Muscle layer of colon (tissue), 2 donors: ENCODE results near the gene IVNS1ABP.
"Not testable (repeated sequence)": the region's sequence is repeated elsewhere in the genome, so short reads cannot be mapped to it uniquely, and the experiment has no call there.

Source experiments
- H3K27ac ChIP-seq: one replicate; pipeline ENCODE4 v1.7.0; 2013; ENCODE audit warnings: low read depth, mild to moderate bottlenecking, low read length, moderate library complexity
- H3K27me3 ChIP-seq, 2 donors: one replicate each; pipeline ENCODE4 v1.7.0; 2013; ENCODE audit warnings: low read length in 2 of 2, mild to moderate bottlenecking in 2 of 2; ENCODE audit not compliant: insufficient read depth in 2 of 2, control insufficient read depth in 1 of 2
- H3K36me3 ChIP-seq: one replicate; pipeline ENCODE4 v1.7.0; 2013; ENCODE audit warnings: mild to moderate bottlenecking, low read length; ENCODE audit not compliant: insufficient read depth
- H3K4me1 ChIP-seq: one replicate; pipeline ENCODE4 v1.7.0; 2013; ENCODE audit warnings: mild to moderate bottlenecking, low read length; ENCODE audit not compliant: insufficient read depth
- H3K4me3 ChIP-seq, 2 donors: one replicate each; pipeline ENCODE4 v1.7.0; 2013; ENCODE audit warnings: low read length in 2 of 2, low read depth in 1 of 2, mild to moderate bottlenecking in 1 of 2, moderate library complexity in 1 of 2
- H3K9ac ChIP-seq: one replicate; pipeline ENCODE4 v1.7.0; 2013; ENCODE audit warnings: low read length
- H3K9me3 ChIP-seq: one replicate; pipeline ENCODE4 v1.7.0; 2013; ENCODE audit warnings: mild to moderate bottlenecking, low read length
- donor health status: abdominal sarcoma.
- donor health status: Adenocarcinoma of cecum.

IVNS1ABP gene

DNA sequence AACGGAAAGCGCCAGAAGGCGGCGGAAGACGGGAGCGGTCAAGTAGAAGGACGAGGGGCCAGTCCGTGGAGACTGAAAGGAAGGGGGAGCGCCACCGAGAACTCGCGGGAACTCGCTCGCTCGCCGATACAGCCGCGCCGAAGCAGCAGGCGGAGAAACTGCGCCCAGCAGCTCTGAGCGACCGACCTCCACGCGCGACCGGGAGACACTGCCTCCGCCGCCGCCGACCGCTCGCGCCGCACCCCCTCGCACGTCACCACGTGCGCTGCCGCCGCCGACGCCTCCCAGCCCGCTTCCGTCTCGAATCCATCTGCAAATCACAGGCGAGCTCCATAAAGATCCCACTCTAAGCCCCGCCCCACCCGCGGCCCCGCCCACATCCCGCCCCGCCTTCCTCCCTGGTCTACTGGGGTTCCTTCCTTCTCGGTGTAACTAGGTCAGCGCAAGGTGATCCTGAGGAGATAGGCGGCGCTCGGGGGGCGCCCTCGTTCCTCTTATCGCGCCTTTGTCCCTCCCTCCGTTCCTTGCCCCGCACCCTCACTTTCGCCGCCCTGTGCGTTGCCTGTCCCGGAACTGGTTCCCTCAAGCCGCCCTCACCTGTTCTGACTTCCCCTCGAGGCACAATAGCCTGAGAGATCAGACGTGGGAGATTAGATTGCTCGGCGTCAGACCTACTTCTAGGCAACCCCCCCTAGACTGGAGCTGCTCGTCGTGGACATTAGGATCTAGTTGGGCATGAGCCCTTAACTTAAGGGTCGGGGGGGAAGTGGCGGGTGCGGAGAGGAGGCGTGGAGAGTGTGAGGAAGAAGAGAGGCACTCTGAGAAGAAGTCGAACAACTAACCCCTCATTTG, at the start of gene IVNS1ABP:
Gene IVNS1ABP, minus strand, starts transcription at position 210 of the 852 bp plus-strand sequence. CDS start 7,750 bp downstream, outside the sequence.
- H3K4me1 ChIP-seq = peaks cover 37% of the 10 kb centered on the region
- H3K9ac ChIP-seq = peak within 1 kb of the TSS; percentile 83

DNA sequence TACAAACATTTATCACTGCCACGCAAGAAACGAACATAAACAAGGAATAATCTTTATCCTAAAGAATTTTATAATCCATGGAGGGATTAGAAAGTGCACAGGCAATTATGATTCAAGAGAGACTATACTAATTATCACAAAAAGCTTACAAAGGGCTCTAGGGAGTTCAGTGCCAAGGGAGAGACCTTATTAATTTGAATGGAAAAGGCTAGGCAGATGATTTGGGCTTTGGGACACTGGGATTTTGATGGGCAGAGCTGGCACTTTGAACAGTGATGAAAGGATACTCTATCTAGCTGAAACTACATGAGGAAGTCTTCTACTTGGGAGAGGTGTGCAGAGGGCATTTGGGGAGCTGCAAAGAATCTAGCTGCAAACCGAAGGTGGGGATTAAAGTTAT, 48.9 kb upstream of the IVNS1ABP start:
- H3K27me3 ChIP-seq = no peaks in the 10 kb centered on the region
- H3K9me3 ChIP-seq = no peaks in the 10 kb centered on the region
- no peak overlapping the region for H3K27ac ChIP-seq
- H3K9ac ChIP-seq = no peak overlapping the region
- no peak overlapping the region for H3K4me3 ChIP-seq
- no peaks in the 10 kb centered on the region for H3K4me1 ChIP-seq
- H3K36me3 ChIP-seq = no peaks in the 10 kb centered on the region

More for the DNA sequence above, at the start of gene IVNS1ABP:
- peak within 1 kb of the TSS; percentile 78 to 98 for H3K4me3 ChIP-seq
- no peaks in the 10 kb centered on the region for H3K27me3 ChIP-seq
- H3K9me3 ChIP-seq = no peaks in the 10 kb centered on the region
- no peaks in the 10 kb centered on the region for H3K36me3 ChIP-seq
- H3K27ac ChIP-seq = peak within 1 kb of the TSS; percentile 83

DNA sequence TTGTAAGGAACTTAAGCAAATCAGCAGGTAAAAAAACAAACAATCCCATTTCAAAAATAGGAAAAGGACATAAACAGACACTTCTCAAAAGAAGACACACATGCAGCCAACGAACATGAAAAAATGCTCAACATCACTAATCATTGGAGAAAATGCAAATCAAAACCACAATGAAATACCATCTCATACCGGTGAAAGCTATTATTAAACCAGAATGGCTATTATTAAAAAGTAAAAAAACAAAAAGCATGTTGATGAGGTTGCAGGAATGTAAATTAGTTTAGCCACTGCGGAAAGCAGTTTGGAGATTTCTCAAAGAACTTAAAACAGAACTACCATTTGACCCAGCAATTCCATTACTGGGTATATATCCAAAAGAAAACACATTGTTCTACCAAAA, 47.5 kb upstream of the IVNS1ABP start:
- not testable (repeated sequence) for H3K27me3 ChIP-seq, H3K4me3 ChIP-seq, H3K27ac ChIP-seq, H3K4me1 ChIP-seq, H3K36me3 ChIP-seq, H3K9me3 ChIP-seq, H3K9ac ChIP-seq

DNA sequence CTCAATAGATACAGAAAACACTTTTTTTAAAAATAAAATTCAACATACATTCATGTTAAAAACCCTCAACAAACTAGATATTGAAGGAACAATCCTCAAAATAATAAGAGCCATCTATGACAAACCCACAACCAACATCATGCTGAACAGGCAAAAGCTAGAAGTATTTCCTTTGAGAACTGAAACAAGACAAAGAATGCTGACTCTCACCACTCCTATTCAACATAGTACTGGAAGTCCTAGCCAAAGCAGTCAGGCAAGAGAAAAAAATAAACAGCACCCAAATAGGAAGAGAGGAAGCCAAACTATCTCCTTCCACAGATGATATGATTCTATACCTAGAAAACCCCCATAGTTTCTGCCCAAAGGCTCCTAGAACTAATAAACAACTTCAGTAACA, 46.2 kb upstream of the IVNS1ABP start:
- no peaks in the 10 kb centered on the region for H3K27me3 ChIP-seq
- no peak overlapping the region for H3K9ac ChIP-seq
- H3K4me1 ChIP-seq = no peaks in the 10 kb centered on the region
- H3K36me3 ChIP-seq = no peaks in the 10 kb centered on the region
- H3K27ac ChIP-seq = no peak overlapping the region
- H3K4me3 ChIP-seq = no peak overlapping the region
- no peaks in the 10 kb centered on the region for H3K9me3 ChIP-seq

DNA sequence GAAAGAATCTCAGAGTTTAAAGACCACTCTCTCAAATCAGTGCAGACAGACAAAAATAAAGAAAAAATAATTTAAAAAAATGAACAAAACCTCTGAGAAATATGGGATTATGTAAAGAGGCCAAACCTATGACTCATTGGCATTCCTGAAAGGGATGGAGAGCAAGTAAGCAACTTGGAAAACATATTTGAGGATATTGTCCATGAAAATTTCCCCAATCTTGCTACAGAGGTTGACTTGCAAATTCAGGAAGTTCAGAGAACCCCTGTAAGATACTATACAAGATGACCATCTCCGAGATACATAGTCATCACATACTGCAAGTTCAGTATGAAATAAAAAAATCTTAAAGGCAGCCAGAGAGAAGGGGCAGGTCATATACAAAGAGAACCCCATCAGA, 43.7 kb upstream of the IVNS1ABP start:
- H3K36me3 ChIP-seq = no peaks in the 10 kb centered on the region
- no peaks in the 10 kb centered on the region for H3K4me1 ChIP-seq
- H3K9ac ChIP-seq = no peak overlapping the region
- no peaks in the 10 kb centered on the region for H3K27me3 ChIP-seq
- H3K4me3 ChIP-seq = no peak overlapping the region
- H3K9me3 ChIP-seq = no peaks in the 10 kb centered on the region
- H3K27ac ChIP-seq = no peak overlapping the region

DNA sequence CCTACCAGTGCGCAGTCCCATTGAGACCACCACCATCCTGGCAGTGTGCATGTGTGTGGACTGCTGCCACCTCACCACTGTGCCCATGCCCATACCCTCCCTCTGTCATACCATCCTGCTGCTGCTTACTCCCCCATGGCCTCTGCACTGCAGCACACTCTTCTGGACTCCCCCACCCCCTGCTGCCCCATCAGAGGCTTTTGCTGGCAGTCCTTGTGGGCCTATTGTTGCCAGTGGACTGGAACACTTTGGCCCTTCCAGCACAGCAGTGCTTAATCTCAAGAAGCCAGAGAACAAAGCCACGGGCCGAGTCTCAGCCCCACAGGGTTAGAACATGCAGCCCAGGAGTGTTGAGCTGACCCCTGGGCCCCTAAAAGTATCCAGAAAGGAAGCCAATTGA, 41.9 kb upstream of the IVNS1ABP start:
- Histone ChIP-seq H3K27ac (no peak overlapping the region), H3K9ac (no peak overlapping the region), H3K9me3 (no peaks in the 10 kb centered on the region), H3K4me3 (no peak overlapping the region), H3K4me1 (no peaks in the 10 kb centered on the region), H3K36me3 (no peaks in the 10 kb centered on the region), H3K27me3 (no peaks in the 10 kb centered on the region)

DNA sequence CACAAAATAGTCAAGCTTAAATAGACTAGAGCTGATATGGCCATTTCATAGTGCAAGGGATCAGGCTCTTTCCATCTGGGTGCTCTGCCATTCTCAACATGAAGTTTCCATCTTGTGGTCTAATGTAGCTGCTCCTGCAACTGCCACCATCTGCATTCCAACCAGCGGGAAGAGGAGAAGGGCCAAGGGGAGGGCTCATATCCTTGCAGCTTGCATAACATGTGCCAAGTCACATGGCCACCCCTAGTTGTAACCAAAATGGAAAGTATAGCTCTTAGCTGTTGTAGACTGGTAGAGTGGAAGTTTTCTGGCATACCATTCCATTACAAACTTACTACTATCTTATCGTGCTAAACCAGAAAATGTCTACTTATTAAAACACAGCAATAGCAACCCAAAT, 38.9 kb upstream of the IVNS1ABP start:
- Histone ChIP-seq H3K27me3 (no peaks in the 10 kb centered on the region), H3K36me3 (no peaks in the 10 kb centered on the region), H3K4me1 (no peaks in the 10 kb centered on the region), H3K27ac (no peak overlapping the region), H3K9ac (no peak overlapping the region), H3K4me3 (no peak overlapping the region), H3K9me3 (no peaks in the 10 kb centered on the region)

DNA sequence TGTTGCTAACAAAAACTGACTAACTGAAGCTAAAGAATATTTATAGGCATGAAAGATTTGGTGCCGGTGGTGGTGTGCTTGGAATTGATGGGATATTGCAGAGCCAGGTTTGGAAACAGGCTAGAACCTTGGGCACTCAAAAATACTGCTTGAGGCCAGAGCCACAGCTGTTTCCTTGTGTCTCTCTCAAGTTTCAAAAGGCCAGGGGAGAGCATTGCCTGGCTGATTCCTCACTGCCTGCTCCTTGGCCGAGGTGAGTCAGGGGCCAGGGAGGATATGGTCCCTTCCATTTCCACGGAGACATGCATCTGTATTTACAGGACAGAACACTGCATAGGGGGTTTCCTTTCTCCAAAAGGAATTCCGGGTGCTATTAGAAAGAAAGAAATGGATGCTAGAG, 36.1 kb upstream of the IVNS1ABP start:
- Histone ChIP-seq H3K4me1 (no peaks in the 10 kb centered on the region), H3K4me3 (no peak overlapping the region), H3K27me3 (no peaks in the 10 kb centered on the region), H3K27ac (no peak overlapping the region), H3K9me3 (no peaks in the 10 kb centered on the region), H3K36me3 (no peaks in the 10 kb centered on the region), H3K9ac (no peak overlapping the region)

DNA sequence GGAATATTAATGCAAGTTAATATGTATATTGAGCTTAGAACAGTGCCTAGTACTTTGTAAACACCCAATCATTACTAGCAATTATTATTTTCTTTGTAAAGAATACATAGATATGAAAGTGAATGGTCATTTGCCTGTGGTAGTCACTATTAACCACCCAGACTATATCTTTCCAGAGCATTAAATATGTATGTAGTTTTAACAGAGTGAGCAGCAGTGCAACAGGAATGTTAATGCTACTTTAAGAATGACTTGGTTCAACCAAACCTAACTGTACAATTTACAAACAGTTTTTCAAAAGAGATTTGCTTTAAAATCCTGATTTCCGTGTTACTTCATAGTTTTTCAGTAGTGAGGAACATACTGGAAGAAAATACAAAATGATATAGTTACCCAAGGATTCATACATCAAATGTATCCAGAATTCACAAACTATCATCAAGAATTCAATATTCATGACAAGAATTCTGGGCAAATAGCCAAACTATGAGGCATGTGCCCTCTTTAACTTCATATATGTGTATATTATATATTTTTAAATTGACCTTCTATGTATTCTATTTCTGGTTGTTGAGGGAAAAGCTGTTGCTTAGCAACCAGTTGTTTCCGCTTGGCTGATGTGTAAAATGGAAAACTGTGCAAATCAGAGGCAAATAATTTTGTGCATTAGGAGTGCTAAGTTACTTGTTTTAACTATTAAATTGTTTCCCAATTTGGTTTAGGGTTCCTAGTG, 34.9 kb upstream of the IVNS1ABP start:
- Histone ChIP-seq H3K36me3 (no peaks in the 10 kb centered on the region), H3K27me3 (no peaks in the 10 kb centered on the region), H3K9me3 (no peaks in the 10 kb centered on the region), H3K9ac (no peak overlapping the region), H3K4me3 (no peak overlapping the region), H3K27ac (no peak overlapping the region), H3K4me1 (no peaks in the 10 kb centered on the region)

DNA sequence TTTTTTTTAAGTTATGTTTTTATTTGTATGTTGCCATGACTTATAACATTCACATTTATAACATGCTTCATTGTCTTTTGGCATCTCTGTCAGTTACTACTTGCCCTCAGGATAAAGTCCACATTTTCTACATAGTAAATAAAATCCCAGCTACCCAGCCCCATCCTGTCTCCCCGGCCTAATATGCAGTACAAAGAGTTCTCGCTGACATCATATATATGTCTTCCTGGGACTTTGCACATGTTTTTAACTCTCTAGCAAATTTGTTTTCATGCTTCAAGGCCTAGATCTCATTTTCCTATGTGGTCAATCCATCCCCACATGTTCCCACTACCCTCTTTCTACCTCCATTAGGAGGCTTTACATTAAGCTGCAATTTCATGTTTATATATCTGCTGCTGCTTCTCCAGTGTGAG, 33.0 kb upstream of the IVNS1ABP start:
- Histone ChIP-seq H3K27me3 (no peaks in the 10 kb centered on the region), H3K27ac (no peak overlapping the region), H3K4me1 (no peaks in the 10 kb centered on the region), H3K36me3 (no peaks in the 10 kb centered on the region), H3K9ac (no peak overlapping the region), H3K9me3 (no peaks in the 10 kb centered on the region), H3K4me3 (no peak overlapping the region)

DNA sequence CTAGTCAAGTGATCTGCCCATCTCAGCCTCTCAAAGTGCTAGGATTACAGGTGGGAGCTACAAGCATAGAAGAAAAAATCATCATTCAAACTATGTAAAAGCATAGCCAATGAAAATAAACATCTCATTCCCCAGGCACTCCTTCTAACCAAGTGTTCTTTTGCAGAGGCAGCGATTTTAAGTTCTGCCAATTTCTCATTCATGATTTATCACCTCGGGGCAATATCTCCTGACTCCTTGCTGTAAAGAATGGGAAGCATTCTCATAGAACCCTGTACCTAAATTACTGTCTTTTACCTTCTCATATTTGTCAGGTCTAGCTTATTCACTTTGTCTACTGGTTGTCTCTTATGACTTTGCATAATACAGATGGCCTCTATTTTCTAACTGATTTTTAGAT, 32.5 kb upstream of the IVNS1ABP start:
- no peak overlapping the region for H3K9ac ChIP-seq
- H3K4me1 ChIP-seq = no peaks in the 10 kb centered on the region
- no peaks in the 10 kb centered on the region for H3K9me3 ChIP-seq
- no peaks in the 10 kb centered on the region for H3K36me3 ChIP-seq
- H3K27ac ChIP-seq = no peak overlapping the region
- H3K27me3 ChIP-seq = no peaks in the 10 kb centered on the region
- no peak overlapping the region for H3K4me3 ChIP-seq
